HEK293 (cell line): ENCODE results near the gene SUPT4H1.
"Not testable (repeated sequence)": the region's sequence is repeated elsewhere in the genome, so short reads cannot be mapped to it uniquely, and the experiment has no call there.

Experiments
- CTCF ChIA-PET: fragments of 350-600 bp; formaldehyde crosslinking; extraction: SDS; loops from one replicate; lab custom pipeline; 2021; ENCODE audit warnings: antibody characterized with exemption; lab: Yijun Ruan, JAX
- POLR2A ChIA-PET: fragments of 300-600 bp; formaldehyde crosslinking; extraction: SDS; loops from one replicate; lab custom pipeline; 2020; ENCODE audit warnings: antibody characterized with exemption, inconsistent platforms; lab: Yijun Ruan, JAX
- H3K27ac ChIP-seq: fragments of 200-500 bp; sonication (Bioruptor generic); 2 replicates; pipeline ENCODE4 v1.5.1; 2014; ENCODE audit warnings: low read depth, low read length, control low read depth, inconsistent platforms; ENCODE audit errors: extremely low read depth
- H3K36me3 ChIP-seq, 2 experiments: fragments of 200-500 bp in 1 of 2; sonication (Bioruptor generic) in 1 of 2; 1 replicate in 1 of 2; 2 replicates in 1 of 2; pipeline ENCODE4 v1.5.1; 2014 to 2017; ENCODE audit warnings: inconsistent platforms in 2 of 2, low read length in 2 of 2; ENCODE audit not compliant: control insufficient read depth in 2 of 2, insufficient read depth in 1 of 2
- H3K4me1 ChIP-seq: fragments of 200-500 bp; sonication (Bioruptor generic); 2 replicates; pipeline ENCODE4 v1.5.1; 2014; ENCODE audit warnings: mild to moderate bottlenecking, low read length, inconsistent platforms; ENCODE audit not compliant: control insufficient read depth, insufficient read depth
- H3K4me3 ChIP-seq: 2 replicates; pipeline ENCODE4 v1.5.1; 2011; ENCODE audit warnings: low read depth, mild to moderate bottlenecking, control low read depth, low read length, moderate library complexity
- H3K9me3 ChIP-seq: fragments of 200-500 bp; sonication (Bioruptor generic); 2 replicates; pipeline ENCODE4 v1.5.1; 2014; ENCODE audit warnings: low read depth, low read length, inconsistent platforms; ENCODE audit not compliant: control insufficient read depth, insufficient read depth
- EGR2 ChIP-seq: fragments of 450-650 bp; formaldehyde crosslinking; IDR thresholded peaks from 2 replicates; pipeline ENCODE4 v1.5.1; 2016; ENCODE audit warnings: low read depth, missing biosample characterization, missing genetic modification characterization
- FEZF1 ChIP-seq: fragments of 450-650 bp; formaldehyde crosslinking; IDR thresholded peaks from 2 replicates; pipeline ENCODE4 v1.5.1; 2016; ENCODE audit warnings: missing biosample characterization, missing genetic modification characterization
- IKZF3 ChIP-seq: fragments of 450-650 bp; IDR thresholded peaks from 2 replicates; pipeline ENCODE4 v1.5.0; 2018; ENCODE audit warnings: missing biosample characterization, mild to moderate bottlenecking, missing genetic modification characterization, moderate library complexity
- OSR2 ChIP-seq: fragments of 450-650 bp; formaldehyde crosslinking; IDR thresholded peaks from 2 replicates; pipeline ENCODE4 v1.5.1; 2016; ENCODE audit warnings: missing biosample characterization, missing genetic modification characterization
- PRDM6 ChIP-seq: fragments of 450-650 bp; formaldehyde crosslinking; IDR thresholded peaks from 2 replicates; pipeline ENCODE4 v1.5.1; 2017; ENCODE audit warnings: missing biosample characterization, missing genetic modification characterization
- SP7 ChIP-seq: fragments of 450-650 bp; formaldehyde crosslinking; IDR thresholded peaks from 2 replicates; pipeline ENCODE4 v1.5.1; 2016; ENCODE audit warnings: missing biosample characterization, missing genetic modification characterization
- TCF7L2 ChIP-seq: IDR thresholded peaks from 2 replicates; pipeline ENCODE4 v1.6.1; 2011; ENCODE audit warnings: low read depth, mild to moderate bottlenecking, inconsistent platforms, low read length, moderate library complexity, borderline replicate concordance
- WT1 ChIP-seq: fragments of 450-650 bp; formaldehyde crosslinking; IDR thresholded peaks from 2 replicates; pipeline ENCODE4 v1.5.1; 2016; ENCODE audit warnings: missing biosample characterization, missing genetic modification characterization
- ZBTB1 ChIP-seq: fragments of 450-650 bp; formaldehyde crosslinking; IDR thresholded peaks from 2 replicates; pipeline ENCODE4 v1.5.1; 2016; ENCODE audit warnings: missing biosample characterization, missing genetic modification characterization
- ZBTB8A ChIP-seq: fragments of 450-650 bp; formaldehyde crosslinking; IDR thresholded peaks from 2 replicates; pipeline ENCODE4 v1.5.1; 2016; ENCODE audit warnings: missing biosample characterization, missing genetic modification characterization
- ZFHX2 ChIP-seq: fragments of 450-650 bp; formaldehyde crosslinking; conservative IDR thresholded peaks from 2 replicates; pipeline ENCODE4 v1.5.1; 2016; ENCODE audit warnings: missing biosample characterization, missing genetic modification characterization
- ZIC2 ChIP-seq: fragments of 450-650 bp; formaldehyde crosslinking; IDR thresholded peaks from 2 replicates; pipeline ENCODE4 v1.5.1; 2016; ENCODE audit warnings: missing biosample characterization, missing genetic modification characterization
- ZNF248 ChIP-seq: fragments of 450-650 bp; formaldehyde crosslinking; IDR thresholded peaks from 2 replicates; pipeline ENCODE4 v1.5.1; 2017; ENCODE audit warnings: missing biosample characterization, missing genetic modification characterization
- ZNF266 ChIP-seq: fragments of 450-650 bp; formaldehyde crosslinking; IDR thresholded peaks from 2 replicates; pipeline ENCODE4 v1.5.1; 2016; ENCODE audit warnings: missing biosample characterization, missing genetic modification characterization, low read depth
- ZNF341 ChIP-seq: fragments of 450-650 bp; formaldehyde crosslinking; IDR thresholded peaks from 2 replicates; pipeline ENCODE4; 2016; ENCODE audit warnings: low read depth, missing biosample characterization, missing genetic modification characterization
- ZNF426 ChIP-seq: fragments of 450-650 bp; formaldehyde crosslinking; IDR thresholded peaks from 2 replicates; pipeline ENCODE4 v1.5.1; 2017; ENCODE audit warnings: missing biosample characterization, missing genetic modification characterization, mild to moderate bottlenecking, inconsistent platforms, moderate library complexity
- ZNF580 ChIP-seq: fragments of 450-650 bp; formaldehyde crosslinking; IDR thresholded peaks from 2 replicates; pipeline ENCODE4 v1.5.1; 2016; ENCODE audit warnings: missing biosample characterization, missing genetic modification characterization
- ZNF626 ChIP-seq: fragments of 450-650 bp; sonication (Bioruptor Pico); formaldehyde crosslinking; IDR thresholded peaks from 2 replicates; pipeline ENCODE4 v1.5.1; 2018; ENCODE audit warnings: missing biosample characterization, missing genetic modification characterization, inconsistent platforms
- ZNF843 ChIP-seq: fragments of 450-650 bp; formaldehyde crosslinking; IDR thresholded peaks from 2 replicates; pipeline ENCODE4 v1.5.1; 2016; ENCODE audit warnings: missing biosample characterization, missing genetic modification characterization

SUPT4H1 gene

GRCh38 chr17:58399974-58400373, 48.0 kb upstream of the SUPT4H1 start:
- Histone ChIP-seq H3K27ac (no peak overlapping the region), H3K4me1 (peaks cover 34% of the 10 kb centered on the region), H3K9me3 (no peaks in the 10 kb centered on the region), H3K36me3 (no peaks in the 10 kb centered on the region), H3K4me3 (no peak overlapping the region)
- TF ChIP-seq ZNF266 = no peak
- ChIA-PET CTCF (interaction anchor here (0.6 to 1.1 kb wide), 3 partner anchors 48 to 150 kb away, joined by 3 read pairs; partner anchors contain the start of gene SUPT4H1), POLR2A (interaction anchor here (1.0 kb wide), 1 partner anchor 18 kb away, joined by 3 read pairs; the partner anchor contains the start of gene RNF43)

GRCh38 chr17:58398574-58399266, 46.7 kb upstream of the SUPT4H1 start:
- ChIA-PET CTCF (interaction anchor here (0.6 to 0.8 kb wide), 2 partner anchors 9 to 53 kb away, joined by 3 to 5 read pairs; no protein-coding TSS in a partner anchor), POLR2A (interaction anchor here (1.0 kb wide), 1 partner anchor 19 kb away, joined by 3 read pairs; the partner anchor contains the start of gene RNF43)
- Histone ChIP-seq H3K9me3 (no peaks in the 10 kb centered on the region), H3K4me3 (no peak overlapping the region), H3K36me3 (no peaks in the 10 kb centered on the region), H3K4me1 (peaks cover 32% of the 10 kb centered on the region), H3K27ac (peak overlapping the region; percentile 7; the same call in 1 of the 2 replicates)
- TF ChIP-seq ZNF266 (no peak), WT1 (tag by site-specific recombination) (peak; percentile 55; the same call in 1 of the 2 replicates), ZBTB1 (tag by site-specific recombination) (no peak), SP7 (tag by site-specific recombination) (peak; percentile 98), ZIC2 (tag by site-specific recombination) (peak; percentile 62), ZFHX2 (0 out of 2 replicates have a peak, but pooled peaks have one; percentile 46), PRDM6 (tag by site-specific recombination) (peak; percentile 72), OSR2 (peak; percentile 64; the same call in 1 of the 2 replicates), ZBTB8A (peak; percentile 48; the same call in 1 of the 2 replicates), ZNF843 (tag by site-specific recombination) (0 out of 2 replicates have a peak, but pooled peaks have one; percentile 45), ZNF426 (tag by site-specific recombination) (peak; percentile 3; the same call in 1 of the 2 replicates), ZNF580 (tag by site-specific recombination) (no peak), FEZF1 (tag by site-specific recombination) (0 out of 2 replicates have a peak, but pooled peaks have one; percentile 43), EGR2 (peak; percentile 66), TCF7L2 (peak; percentile 97), ZNF248 (tag by site-specific recombination) (no peak), IKZF3 (tag by site-specific recombination) (peak; percentile 37; the same call in 1 of the 2 replicates), ZNF341 (tag by site-specific recombination) (peak; percentile 84), ZNF626 (no peak)

GRCh38 chr17:58397421-58397820, 45.4 kb upstream of the SUPT4H1 start:
- H3K4me3 ChIP-seq, H3K27ac ChIP-seq, POLR2A ChIA-PET, H3K9me3 ChIP-seq, H3K36me3 ChIP-seq: not testable (repeated sequence)
- CTCF ChIA-PET = interaction anchor here (0.7 to 1.1 kb wide), 3 partner anchors 16 to 314 kb away, joined by 3 to 4 read pairs (median 3); partner anchors contain the start of gene RNF43
- peaks cover 23% of the 10 kb centered on the region for H3K4me1 ChIP-seq
